SK-N-MC (cell line): ENCODE results near the gene PPP1R7.

Experiments used
- DNase-seq: peaks from one replicate; pipeline ENCODE4 v3.0.0-alpha.2; 2011; ENCODE audit warnings: low read depth, low spot score
- H3K27ac ChIP-seq: fragments of 200-600 bp; sonication (generic); 2 replicates; pipeline ENCODE4 v1.5.1; 2016; ENCODE audit warnings: mixed run types
- H3K36me3 ChIP-seq: fragments of 200-600 bp; sonication (generic); 2 replicates; pipeline ENCODE4 v1.6.1; 2017; ENCODE audit warnings: antibody characterized with exemption, low read length, mixed read lengths; ENCODE audit not compliant: insufficient read depth
- H3K4me3 ChIP-seq: fragments of 200-600 bp; sonication (generic); 2 replicates; pipeline ENCODE4 v1.5.1; 2016
- H3K9ac ChIP-seq: fragments of 200-600 bp; sonication (generic); 2 replicates; pipeline ENCODE4 v1.8.0; 2017; ENCODE audit warnings: mixed run types, mixed read lengths; ENCODE audit not compliant: insufficient read length
- H3K9me3 ChIP-seq: fragments of 200-600 bp; sonication (generic); 2 replicates; pipeline ENCODE4 v1.6.1; 2017; ENCODE audit warnings: low read depth, mild to moderate bottlenecking, antibody characterized with exemption, low read length, moderate library complexity, mixed read lengths
- EZH2 ChIP-seq: fragments of 200-600 bp; sonication (generic); IDR thresholded peaks from one replicate; pipeline ENCODE4 v1.6.1; 2017; ENCODE audit warnings: antibody characterized with exemption
- FOXP2 ChIP-seq: optimal IDR thresholded peaks from 2 replicates; pipeline ENCODE3; 2011; ENCODE audit warnings: mild to moderate bottlenecking, moderate library complexity; ENCODE audit not compliant: insufficient read depth; ENCODE audit errors: extremely low read length, control extremely low read depth
- POLR2AphosphoS5 ChIP-seq: IDR thresholded peaks from 2 replicates; pipeline ENCODE4 v1.6.1; 2012; ENCODE audit warnings: mild to moderate bottlenecking, low read depth, low read length, borderline replicate concordance

The PPP1R7 gene

DNA sequence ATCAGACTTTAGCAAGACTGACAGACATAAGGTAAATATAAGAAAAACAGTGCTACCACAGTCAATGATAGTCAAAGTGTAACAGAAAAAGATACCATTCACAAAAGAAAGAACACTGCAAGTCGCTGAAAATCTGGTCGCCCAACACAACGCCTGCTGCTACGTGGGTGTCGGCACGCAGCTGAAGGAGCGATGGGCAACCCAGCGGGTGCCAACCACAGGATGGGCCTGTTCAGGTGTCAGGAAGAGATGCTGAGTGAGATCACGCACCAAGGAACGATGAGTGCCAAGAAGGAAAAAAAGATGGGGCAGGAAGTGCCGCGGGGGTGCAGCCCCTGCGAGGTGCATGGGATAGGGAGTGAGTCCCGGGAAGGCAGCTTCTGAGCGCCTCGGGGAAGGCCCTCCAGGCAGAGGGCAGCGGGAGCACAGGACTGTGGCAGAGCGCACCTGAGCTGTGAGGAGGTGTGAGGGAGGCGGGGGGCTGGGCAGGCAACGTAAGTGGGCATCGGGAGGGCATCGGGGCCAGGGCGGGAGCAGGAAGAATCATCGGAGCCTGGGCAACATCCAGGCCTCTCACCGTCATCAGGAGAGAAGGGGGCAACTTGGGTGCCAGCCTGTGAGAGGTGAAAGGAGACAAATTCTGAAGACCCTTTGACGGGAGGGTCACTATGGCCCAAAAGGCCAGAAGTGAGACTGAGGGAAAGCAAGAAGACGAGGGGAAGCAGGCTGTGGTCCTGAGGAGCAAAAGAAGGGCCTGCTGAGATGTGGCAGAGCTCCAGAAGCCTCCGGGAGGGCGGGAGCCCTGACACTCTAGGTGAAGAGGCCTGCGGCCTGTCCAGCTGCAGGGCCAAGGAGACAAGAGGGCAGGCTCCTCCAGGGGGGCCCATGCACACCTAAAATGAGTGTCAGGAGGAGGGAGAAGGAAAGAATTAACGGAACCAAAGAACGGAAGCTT is 33.4 kb upstream of the PPP1R7 start:
- DNase-seq = no peak
- no peak overlapping the region for H3K9ac ChIP-seq
- no peak overlapping the region for H3K4me3 ChIP-seq
- no peaks in the 10 kb centered on the region for H3K9me3 ChIP-seq
- TF ChIP-seq POLR2AphosphoS5 (no peak), FOXP2 (no peak), EZH2 (no peak)
- no peak overlapping the region for H3K27ac ChIP-seq
- H3K36me3 ChIP-seq = peaks cover 11% of the 10 kb centered on the region

DNA sequence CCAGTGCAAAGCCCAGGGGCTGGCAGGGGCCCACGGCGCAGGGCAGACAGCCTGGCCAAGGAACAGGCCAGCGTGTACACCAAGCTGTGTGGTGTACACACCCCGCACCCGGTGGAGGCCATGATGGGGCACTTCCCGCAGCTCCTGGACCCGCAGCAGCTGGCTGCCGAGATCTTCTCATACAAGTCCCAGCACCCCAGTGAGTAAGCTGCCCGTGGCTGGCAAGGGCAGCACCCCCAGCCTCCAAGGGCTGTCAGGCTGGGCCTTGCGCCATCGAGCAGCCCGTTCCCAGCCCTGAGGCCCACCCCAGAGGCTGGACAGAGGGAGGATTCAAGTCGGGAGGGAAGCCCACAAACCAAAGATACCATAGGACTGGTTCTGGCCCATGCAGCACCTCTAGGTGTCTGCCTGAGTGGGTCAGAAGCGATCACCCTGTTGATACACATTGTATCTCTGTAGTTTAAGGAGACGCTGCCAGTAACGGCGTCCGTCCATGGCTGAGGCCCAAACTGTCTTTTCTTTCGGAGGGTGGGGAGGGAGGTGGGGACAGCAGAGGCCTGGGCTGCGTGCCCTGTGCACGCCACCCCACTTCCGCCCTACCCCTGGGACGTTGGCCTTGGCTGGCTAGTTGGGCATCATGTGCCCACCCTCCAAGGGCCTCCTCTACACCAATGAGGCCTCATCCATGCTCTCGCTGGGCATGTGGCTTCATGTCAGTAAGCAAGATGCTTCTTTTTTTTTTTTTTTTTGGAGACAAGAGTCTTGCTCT is 31.3 kb upstream of the PPP1R7 start:
- no peak overlapping the region for H3K4me3 ChIP-seq
- no peak for TF ChIP-seq EZH2
- TF ChIP-seq POLR2AphosphoS5 = no peak
- no peak for TF ChIP-seq FOXP2
- H3K9me3 ChIP-seq = no peaks in the 10 kb centered on the region
- H3K9ac ChIP-seq = no peak overlapping the region
- H3K36me3 ChIP-seq = peaks cover 19% of the 10 kb centered on the region
- no peak overlapping the region for H3K27ac ChIP-seq
- DNase-seq = no peak

DNA sequence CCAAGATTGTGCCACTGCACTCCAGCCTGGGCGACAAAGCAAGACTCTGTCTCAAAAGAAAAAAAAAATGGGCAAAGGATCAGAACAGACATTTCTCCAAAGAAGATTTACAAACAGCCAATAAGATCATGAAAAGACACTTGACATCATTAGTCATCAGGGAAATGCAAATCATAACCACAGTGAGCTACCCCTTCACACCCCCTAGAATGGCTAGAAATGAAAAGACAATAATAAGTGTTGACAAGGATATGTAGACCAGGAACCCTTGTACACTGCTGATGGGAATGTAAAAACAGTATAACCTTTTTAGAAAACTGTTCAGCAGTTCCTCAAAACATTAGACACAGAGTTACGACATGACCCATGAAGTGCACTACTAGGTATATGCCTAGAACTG is 29.8 kb upstream of the PPP1R7 start:
- Histone ChIP-seq H3K27ac (no peak overlapping the region), H3K4me3 (no peak overlapping the region), H3K9ac (no peak overlapping the region), H3K36me3 (peaks cover 23% of the 10 kb centered on the region), H3K9me3 (no peaks in the 10 kb centered on the region)
- no peak for TF ChIP-seq POLR2AphosphoS5
- TF ChIP-seq EZH2 = no peak
- no peak for TF ChIP-seq FOXP2
- no peak for DNase-seq

DNA sequence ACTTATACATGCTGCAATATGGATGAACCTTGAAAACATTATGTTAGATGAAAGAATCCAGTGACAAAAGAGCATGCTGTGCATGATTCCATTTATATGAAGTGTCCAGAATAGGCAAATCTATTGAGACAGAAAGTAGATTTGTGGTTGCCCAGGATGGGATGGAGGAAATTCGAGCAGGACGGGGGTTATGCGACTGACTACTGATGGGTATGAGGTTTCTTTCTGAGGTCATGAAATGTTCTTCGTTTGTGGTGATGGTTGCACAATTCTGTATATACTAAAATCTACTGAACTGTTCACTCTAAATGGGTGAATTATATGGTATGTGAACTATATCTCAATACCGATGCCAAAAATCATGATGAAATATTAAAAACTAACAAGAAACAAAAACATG is 29.3 kb upstream of the PPP1R7 start:
- DNase-seq = no peak
- Histone ChIP-seq H3K9ac (no peak overlapping the region), H3K36me3 (peaks cover 23% of the 10 kb centered on the region), H3K9me3 (no peaks in the 10 kb centered on the region), H3K27ac (no peak overlapping the region), H3K4me3 (no peak overlapping the region)
- TF ChIP-seq FOXP2 (no peak), EZH2 (no peak)

DNA sequence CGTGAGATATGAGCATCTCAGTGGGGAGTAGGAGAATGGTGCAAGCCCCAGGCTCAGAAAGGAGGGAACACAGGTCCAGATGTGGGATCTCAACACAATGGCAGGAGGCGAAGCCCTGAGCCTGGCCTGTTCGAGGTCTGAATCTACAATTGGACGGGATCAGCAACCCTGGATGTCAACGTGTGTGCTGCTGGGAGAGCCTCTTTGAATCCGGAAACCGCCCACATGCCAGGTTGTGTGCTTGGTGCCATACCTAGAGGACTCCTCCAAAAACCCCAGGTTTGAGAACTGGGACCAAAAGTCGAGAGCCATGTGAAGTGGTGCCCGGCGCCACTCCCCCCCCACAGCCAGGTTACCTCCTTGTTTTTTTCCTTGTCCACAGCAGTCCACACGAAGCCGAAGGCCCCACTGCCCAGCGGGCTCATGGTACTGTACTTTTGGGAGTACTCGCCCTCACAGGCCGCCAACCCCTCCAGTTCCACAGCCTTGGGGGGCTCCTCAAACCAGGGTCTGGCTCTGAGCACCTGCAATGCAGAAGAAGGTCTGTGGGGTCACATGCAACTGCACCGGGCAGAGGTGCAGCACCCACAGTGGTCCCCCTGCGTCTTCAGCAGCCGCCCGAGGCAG is 27.8 kb upstream of the PPP1R7 start:
- no peaks in the 10 kb centered on the region for H3K9me3 ChIP-seq
- TF ChIP-seq EZH2 (no peak), FOXP2 (no peak), POLR2AphosphoS5 (no peak)
- H3K4me3 ChIP-seq = no peak overlapping the region
- peaks cover 23% of the 10 kb centered on the region for H3K36me3 ChIP-seq
- no peak for DNase-seq
- H3K27ac ChIP-seq = no peak overlapping the region
- H3K9ac ChIP-seq = no peak overlapping the region

DNA sequence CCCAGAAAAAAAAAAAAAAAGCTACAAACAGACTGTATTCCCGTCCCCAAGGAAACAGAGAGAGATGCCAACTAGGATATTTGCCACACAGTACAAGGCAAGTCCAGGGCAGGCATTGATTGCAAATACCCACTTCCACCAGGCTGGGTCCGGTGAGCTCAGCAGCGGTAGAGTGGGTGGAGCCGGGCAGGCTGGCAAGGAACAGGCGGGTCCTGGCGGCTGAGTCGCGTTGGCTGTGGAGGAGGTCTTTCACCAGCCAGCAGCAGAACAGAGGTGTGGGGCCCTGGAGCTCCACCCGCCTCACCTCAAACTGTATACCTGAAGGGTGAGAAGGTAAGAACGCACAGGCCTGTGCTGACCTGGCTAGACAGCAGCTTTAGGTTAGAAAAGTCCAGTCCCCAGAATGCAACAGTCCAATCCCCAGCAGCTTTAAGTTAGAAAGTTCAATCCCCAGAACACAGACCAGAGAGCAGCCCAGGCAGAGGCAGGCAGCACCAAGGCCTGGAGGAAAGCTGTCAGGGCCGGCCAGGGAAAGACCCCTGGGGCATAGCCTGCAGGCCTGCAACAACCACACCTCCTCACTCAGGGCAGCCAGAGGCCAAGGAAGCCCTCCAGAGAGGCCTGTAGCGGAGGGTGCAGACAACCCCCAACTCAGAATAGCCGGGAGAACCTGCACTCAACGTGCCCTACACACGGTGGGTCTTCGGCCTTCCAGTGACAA is 26.3 kb upstream of the PPP1R7 start:
- H3K36me3 ChIP-seq = peaks cover 23% of the 10 kb centered on the region
- no peak overlapping the region for H3K27ac ChIP-seq
- no peak overlapping the region for H3K9ac ChIP-seq
- H3K4me3 ChIP-seq = no peak overlapping the region
- DNase-seq = no peak
- TF ChIP-seq EZH2 (no peak), POLR2AphosphoS5 (no peak), FOXP2 (no peak)
- H3K9me3 ChIP-seq = no peaks in the 10 kb centered on the region

DNA sequence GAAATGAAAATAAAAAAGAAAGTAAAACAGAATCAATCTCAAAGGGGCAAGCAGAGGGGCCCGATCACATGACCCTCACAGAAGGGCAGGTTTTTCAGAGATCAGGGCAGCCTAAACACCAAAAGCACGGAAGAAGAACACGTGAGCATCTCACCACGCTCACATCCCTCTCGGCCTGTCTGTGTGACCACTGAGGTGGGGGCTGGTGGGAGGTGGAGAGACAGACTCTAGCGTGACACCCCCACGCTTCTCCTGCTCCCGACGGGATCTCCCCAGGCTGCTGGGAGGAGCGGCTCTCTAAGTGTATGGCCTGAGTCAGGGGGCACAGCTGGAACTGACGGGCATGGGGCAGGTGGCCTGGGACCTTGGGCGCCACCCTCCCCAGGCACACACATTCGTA is 24.6 kb upstream of the PPP1R7 start:
- H3K9me3 ChIP-seq = no peaks in the 10 kb centered on the region
- TF ChIP-seq EZH2 (no peak), FOXP2 (no peak), POLR2AphosphoS5 (no peak)
- no peak overlapping the region for H3K9ac ChIP-seq
- no peak overlapping the region for H3K27ac ChIP-seq
- H3K4me3 ChIP-seq = no peak overlapping the region
- H3K36me3 ChIP-seq = peaks cover 23% of the 10 kb centered on the region
- DNase-seq = no peak
